Measurements from ENCODE around the gene DDC.

Gene DDC, protein sequence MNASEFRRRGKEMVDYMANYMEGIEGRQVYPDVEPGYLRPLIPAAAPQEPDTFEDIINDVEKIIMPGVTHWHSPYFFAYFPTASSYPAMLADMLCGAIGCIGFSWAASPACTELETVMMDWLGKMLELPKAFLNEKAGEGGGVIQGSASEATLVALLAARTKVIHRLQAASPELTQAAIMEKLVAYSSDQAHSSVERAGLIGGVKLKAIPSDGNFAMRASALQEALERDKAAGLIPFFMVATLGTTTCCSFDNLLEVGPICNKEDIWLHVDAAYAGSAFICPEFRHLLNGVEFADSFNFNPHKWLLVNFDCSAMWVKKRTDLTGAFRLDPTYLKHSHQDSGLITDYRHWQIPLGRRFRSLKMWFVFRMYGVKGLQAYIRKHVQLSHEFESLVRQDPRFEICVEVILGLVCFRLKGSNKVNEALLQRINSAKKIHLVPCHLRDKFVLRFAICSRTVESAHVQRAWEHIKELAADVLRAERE

DNA sequence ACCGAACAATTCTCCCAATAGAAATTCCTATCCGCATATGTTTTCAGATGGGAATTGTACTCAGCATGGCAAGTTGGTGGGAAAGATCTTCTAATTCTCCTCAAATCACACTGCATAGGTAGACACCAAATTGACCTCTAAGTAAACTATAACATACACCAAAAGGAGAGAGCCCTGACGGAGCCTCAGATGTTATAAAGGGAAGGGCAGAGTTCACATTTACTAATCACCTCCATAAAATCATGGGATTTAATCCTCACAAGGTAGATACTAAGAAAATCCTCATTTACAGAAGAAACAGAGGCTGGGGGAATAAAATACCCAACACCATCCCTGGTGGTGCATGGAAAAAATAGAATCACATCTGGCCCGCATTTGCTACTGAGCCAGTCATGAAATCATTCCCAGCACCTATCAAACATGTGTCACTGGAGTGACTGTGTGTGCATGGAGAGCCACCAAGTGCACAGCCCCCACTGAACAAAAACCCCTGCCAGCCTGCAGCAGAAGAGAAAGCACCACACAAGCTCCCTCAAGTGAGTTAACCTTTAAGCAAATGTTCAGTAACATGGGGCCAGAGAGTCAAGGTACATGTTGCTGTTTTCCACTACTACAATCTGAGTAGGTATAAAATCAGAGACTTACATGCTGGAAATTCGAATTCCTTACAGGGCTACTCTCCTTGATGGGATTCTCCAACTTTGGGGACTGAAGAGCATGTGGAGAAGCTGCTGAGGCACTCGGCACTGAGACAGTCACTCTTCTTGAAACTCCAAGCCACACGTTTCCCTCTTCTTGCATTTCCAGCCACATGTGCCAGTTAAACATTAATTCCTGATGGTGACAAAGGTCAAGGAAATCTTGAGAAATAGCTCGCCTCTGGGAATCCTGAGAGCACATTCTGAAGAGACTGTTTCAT is at the start of gene DDC:
Gene DDC, minus strand, starts transcription at position 766 of the 919 bp plus-strand sequence. CDS start 21,320 bp downstream, outside the sequence.
- no peak for DNase-seq

DNA sequence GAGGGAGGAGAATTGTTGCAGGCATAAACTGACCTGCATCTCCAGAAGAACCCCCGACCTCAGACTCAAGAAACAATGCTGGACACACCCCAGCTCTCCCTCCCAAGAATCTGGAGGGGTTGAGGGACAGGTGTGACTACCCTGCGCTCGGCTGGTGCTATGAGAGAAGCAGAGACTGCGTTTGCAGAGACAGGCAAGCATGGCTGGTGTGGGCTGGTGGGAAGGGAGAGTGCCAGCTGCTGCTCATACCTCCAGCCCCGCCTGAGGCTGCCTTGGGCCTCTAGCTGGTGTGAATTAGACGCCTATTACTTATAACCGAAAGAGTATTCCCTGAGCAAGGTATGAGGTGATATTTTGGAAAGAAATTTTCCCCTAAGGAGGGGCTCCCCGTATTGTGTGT is 48.3 kb upstream of the DDC start:
- no peak for DNase-seq

- no peak for DNase-seq
Observed at GRCh38 chr7:50612704-50613103, 47.5 kb upstream of the DDC start.

GRCh38 chr7:50610521-50611277 is 45.5 kb upstream of the DDC start:
- no peak for DNase-seq

DNA sequence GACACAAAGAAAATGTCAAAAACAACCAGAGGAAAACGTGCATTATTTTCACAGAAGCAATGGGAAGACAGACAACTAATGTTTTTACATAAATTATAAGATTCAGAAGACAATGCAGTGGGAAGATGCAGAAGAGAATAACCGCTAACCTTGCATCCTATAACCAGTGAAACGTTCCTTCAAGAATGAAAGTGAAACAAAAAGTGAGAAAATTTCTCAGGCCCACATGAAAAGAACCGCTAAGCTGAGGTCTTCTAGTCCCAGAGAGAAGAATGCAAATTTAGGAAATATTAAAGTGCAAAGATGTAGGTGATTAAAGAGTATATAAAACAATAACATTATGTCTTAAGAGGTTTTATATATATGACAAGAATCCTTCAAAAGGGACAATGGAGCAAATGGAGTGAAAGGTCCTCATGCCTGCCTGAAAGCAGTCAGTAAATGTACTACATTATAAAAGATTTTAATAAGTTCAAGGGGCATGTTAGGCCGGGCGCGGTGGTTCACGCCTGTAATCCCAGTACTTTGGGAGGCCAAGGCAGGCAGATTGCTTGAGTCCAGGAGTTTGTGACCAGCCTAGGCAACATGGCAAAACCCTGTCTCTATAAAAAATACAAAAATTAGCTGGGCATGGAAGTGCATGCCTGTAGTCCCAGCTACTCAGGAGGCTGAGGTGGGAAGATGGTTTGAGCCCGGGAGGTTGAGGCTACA is 43.1 kb upstream of the DDC start:
- DNase-seq: no peak

DNA sequence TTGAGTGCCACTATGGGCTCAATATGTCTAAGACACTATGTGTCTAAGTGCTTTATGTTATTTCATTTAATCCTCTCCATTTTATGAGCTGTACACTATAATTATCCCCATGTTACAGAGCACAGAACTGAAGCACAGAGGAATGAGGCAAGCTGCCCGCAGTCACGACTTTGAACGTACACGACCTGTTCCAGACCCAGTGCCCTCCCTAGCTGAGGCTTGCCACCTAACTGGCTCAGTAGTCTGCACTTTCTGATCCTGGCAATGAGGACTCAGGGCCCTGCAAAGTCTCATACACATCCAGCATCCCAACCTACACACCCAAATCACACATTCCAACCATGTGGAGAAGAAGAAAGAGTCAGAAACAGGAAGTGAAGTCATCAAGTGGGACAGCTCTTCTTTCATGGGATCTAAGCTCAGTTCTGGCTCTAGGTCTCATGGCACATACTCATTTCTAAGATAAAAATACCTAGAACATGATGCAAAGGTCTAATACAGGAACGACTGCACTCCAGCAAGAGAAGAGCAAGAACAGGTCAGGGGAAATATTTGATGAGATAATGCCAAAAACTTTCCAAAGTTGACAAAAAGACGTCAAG is 42.4 kb upstream of the DDC start:
- DNase-seq: peak; percentile 49

DNA sequence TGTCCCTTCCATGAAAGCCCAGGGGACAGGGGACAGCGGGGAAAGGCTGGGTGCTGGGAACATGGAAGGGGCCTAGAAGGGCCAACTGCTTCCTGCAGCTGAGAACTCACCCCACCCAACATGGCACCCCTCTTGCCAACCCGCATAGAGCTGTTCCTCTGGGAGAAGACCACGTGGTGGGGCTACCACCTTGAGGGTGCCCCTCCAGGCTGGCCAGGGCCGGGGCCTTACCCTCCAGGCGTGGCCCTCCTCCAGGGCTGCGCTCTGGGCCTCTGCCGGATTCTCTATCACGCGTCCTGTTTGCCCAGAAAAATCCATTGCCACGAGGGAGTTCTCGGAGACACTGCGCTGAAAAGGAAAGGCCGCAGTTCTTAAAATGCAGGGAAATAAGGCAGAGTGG is 39.9 kb upstream of the DDC start:
- no peak for DNase-seq

DNA sequence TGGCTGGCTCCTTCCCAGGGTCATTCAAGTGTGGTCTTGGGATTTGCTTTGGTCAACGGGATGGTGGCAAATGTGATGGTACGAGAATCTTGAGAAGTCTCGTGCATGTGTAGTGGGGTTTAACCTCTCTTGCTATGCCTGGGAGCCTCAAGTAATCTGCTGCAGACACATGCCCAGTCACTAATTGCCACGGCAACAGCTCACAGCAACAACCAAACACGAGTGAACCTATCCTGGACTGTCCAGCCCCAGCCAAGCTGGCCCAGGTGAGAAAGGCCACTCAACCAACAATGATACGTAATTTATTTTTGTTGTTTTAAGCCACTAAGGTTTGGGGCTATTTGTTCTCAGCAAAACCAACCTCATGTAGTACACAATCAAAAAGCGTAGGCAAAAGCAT is 38.1 kb upstream of the DDC start:
- no peak for DNase-seq

- peak; percentile 23 for DNase-seq
Observed at GRCh38 chr7:50599385-50599784, 34.2 kb upstream of the DDC start.

DNA sequence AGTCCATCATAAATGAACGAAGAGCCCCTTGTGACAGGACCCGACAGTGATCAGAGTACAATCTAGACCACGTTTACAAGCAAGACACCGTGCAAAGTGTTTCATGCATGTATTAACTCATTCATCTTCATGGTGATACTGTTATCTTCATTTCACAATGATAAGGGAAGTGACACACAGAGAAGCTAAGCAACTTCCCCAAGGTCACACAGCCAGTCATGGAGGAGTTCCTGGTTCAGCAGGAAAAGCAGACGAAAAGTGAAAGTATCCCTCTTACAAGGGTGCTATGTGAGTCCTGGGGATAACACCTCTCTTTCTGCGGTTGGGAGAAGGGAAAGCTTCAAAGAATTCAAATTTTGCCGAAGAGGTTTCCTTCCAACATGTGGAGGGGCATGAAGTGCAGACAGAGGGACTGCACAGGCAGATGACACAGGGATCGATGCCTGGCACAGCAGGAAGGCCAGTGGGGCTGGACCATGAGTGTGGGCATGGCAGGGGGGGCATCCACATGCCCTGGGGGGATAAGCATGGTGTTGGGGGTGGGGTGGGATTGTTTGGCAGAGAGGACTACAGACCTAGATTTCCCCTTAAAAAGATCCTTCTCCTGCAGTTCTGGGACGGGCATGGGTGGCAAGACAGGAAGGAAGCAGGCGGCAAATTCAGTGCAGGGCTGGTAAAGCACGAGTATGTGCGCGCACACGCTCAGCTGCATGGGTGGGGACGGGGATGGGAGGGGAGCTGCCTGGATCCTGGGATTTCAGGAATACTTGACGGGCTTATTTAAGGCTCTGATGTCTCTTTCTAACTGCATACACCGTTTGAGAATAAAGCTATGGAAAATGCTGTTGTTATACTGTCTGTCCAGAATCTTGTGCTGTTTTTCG is 33.5 kb upstream of the DDC start:
- peak; percentile 6 for DNase-seq

DNA sequence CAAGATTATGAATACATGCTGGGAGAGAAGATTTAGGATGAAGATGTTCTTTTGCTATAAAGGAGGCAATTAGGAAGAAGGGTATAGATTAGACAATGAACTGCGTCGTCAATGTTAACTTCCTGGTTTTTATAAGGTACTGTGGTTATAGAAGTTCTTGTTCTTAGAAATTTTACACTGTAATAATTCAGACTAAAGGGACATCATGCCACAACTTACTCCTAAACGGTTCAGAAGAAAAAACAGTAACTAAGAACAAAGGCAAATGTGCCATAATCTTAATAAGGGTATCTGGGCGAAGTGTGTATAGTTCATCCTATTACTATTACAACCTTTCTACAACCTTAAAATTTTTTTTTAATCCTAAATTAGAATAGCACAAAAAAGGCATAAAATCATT is 31.3 kb upstream of the DDC start:
- no peak for DNase-seq

DNA sequence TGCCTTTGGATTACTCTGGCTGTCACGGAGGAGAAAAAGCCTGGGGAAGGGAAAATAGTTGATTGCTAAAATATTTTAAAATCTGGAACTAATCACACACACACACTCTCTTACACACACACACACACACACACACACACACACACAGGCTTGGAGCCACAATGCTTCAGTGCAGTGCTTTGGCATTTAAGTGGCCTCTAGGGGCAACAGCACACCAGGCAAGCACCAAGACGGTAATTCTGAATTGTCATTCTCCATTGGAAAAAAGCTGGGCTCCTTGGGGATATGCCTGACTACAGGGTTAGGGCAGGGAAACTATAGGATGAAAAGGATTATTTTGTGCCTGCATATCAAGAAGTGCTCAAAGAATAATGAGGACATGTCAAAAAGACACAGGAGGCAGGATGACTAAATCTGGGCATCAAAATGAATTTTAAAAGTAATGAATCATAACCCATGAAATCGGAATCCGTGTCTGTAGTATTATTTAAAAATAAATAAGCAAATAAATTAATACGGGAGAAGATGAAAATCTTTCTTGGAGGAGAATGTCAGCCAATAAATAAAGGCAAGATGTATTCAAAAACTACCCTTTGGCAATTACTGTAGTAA is 30.4 kb upstream of the DDC start:
- peak; percentile 4 for DNase-seq

DNA sequence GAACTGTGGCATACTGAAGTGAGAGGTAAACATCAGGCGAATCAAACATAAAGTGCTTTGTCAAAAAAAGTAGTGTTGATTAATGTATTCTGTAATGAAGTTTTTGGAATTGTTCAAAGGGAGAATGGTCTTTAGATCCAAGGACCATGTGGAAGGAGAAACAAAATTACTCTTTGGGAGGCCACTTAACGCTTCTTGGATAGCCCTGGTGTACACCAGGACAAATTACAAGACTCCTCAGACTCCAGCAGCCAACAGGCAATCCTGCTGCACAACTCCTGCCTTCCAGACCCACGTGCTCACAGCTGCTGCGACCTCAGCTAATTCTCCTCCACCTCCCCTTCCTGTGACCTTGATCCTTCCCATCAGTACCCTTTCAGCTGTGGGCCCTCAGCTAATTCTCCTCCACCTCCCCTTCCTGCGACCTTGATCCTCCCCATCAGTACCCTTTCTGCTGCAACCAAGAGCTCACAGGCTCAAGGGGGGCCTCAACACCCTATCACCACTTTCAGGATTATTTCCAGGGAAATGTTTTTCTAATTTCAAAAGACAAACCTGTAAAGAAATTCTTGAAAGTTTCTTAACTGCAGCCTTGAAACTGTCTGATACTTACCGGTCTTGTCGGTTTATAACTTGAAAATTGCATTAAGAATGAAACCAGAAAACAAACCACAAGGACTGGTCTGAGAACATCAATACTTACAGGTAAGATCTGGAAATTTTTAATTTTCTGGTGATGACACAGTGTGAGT is 29.7 kb upstream of the DDC start:
- DNase-seq: no peak

- no peak for DNase-seq
Observed at GRCh38 chr7:50594136-50594535, 28.9 kb upstream of the DDC start.

DNA sequence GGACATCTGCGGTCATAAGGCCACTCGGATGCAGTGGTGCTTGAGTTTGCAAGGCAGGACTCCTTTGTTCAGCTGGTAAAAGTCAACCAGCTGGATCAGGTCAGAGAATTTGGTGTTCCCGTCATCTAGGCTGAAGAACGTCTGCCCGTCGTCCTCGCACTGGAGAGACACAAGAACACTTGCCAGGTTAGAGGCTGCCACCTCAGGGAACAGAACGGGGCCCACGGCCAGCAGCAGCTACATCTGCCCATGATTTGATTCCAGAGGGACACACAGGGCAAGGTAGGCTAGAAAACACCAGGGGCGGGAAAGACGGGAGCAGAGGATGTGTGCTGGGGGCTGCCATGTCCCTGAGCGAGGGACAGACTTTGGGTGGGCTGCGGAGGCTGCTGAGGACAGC is 27.7 kb upstream of the DDC start:
- DNase-seq: no peak

- DNase-seq: no peak
Observed at GRCh38 chr7:50591480-50592438, 26.6 kb upstream of the DDC start.

- DNase-seq: no peak
Observed at GRCh38 chr7:50591098-50591479, 25.9 kb upstream of the DDC start.

- no peak for DNase-seq
Observed at GRCh38 chr7:50590535-50590934, 25.3 kb upstream of the DDC start.

- no peak for DNase-seq
Observed at GRCh38 chr7:50589364-50589763, 24.2 kb upstream of the DDC start.

Measured in NCI-H2227 treated with DMSO at 0.1 percent for 48 hours (cell line).